H1 (cell line): Measurements from ENCODE around the gene ENOX2.

Experiments used
- CBX5 ChIP-seq: fragments of 300-800, 300-1000 bp; sonication (generic); IDR thresholded peaks from 2 replicates; pipeline ENCODE4 v1.7.1; 2016; ENCODE audit warnings: antibody characterized with exemption, low read length, low read depth
- CEBPB ChIP-seq: IDR thresholded peaks from 2 replicates; pipeline ENCODE4 v1.6.1; 2012; ENCODE audit warnings: low read depth, low read length
- CREB1 ChIP-seq: IDR thresholded peaks from 2 replicates; pipeline ENCODE4 v1.6.1; 2012; ENCODE audit warnings: inconsistent platforms
- POLR2AphosphoS5 ChIP-seq: IDR thresholded peaks from 2 replicates; pipeline ENCODE4 v1.6.1; 2011; ENCODE audit warnings: low read depth, low read length
- SIX5 ChIP-seq: IDR thresholded peaks from 2 replicates; pipeline ENCODE4 v1.6.1; 2011; ENCODE audit warnings: mild to moderate bottlenecking, low read depth, low read length
- SUZ12 ChIP-seq: fragments of 200-600 bp; sonication (generic); IDR thresholded peaks from 2 replicates; pipeline ENCODE4 v1.6.1; 2012; ENCODE audit warnings: mild to moderate bottlenecking, inconsistent platforms, low read length, moderate library complexity, mixed read lengths
- TF ChIP-seq, protein P1 (sequence below), 3 experiments: IDR thresholded peaks; 1 replicate in 2 of 3; 2 replicates in 1 of 3; pipeline versions ENCODE4 v1.5.1 to v1.6.1; 2011; ENCODE audit warnings: low read length in 3 of 3, mild to moderate bottlenecking in 3 of 3, inconsistent platforms in 2 of 3, low read depth in 1 of 3, moderate library complexity in 1 of 3; ENCODE audit not compliant: insufficient read depth in 1 of 3; ENCODE audit errors: control extremely low read depth in 1 of 3

DNA sequence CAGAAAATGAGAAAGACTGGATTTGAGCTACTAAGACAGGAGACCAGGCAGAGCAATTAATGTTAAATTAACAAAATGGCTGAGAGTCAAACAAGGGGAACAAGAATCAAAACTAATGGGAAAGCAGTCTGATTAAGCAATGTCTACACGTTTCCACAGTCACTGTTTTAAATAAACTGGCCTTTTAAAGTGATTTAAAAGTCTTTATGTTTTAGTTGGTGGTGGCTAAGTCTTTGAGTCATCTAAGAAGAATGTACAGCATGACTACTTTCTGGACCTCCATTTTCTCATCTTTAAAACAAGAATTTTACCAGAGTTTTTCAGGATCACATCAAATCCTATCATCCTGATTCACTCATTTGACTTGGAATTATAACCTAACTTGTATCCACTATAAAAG is 233.8 kb downstream of the ENOX2 start:
- no peak for TF ChIP-seq SIX5
- no peak for TF ChIP-seq CBX5
- TF ChIP-seq, protein P1, sequence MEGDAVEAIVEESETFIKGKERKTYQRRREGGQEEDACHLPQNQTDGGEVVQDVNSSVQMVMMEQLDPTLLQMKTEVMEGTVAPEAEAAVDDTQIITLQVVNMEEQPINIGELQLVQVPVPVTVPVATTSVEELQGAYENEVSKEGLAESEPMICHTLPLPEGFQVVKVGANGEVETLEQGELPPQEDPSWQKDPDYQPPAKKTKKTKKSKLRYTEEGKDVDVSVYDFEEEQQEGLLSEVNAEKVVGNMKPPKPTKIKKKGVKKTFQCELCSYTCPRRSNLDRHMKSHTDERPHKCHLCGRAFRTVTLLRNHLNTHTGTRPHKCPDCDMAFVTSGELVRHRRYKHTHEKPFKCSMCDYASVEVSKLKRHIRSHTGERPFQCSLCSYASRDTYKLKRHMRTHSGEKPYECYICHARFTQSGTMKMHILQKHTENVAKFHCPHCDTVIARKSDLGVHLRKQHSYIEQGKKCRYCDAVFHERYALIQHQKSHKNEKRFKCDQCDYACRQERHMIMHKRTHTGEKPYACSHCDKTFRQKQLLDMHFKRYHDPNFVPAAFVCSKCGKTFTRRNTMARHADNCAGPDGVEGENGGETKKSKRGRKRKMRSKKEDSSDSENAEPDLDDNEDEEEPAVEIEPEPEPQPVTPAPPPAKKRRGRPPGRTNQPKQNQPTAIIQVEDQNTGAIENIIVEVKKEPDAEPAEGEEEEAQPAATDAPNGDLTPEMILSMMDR (IDR thresholded peaks at IDR 0.05; ENCODE audit: control extremely low read depth in 1 of 3, insufficient read depth in 1 of 3, low read depth in 1 of 3, low read length in 3 of 3) = no peak
- TF ChIP-seq CREB1 = no peak
- no peak for TF ChIP-seq CEBPB
- TF ChIP-seq POLR2AphosphoS5 = no peak
- no peak for TF ChIP-seq SUZ12
